ENCODE data around the gene BPHL.
"Not testable (repeated sequence)": the region's sequence is repeated elsewhere in the genome, so short reads cannot be mapped to it uniquely, and the experiment has no call there.

The BPHL gene

GRCh38 chr6:3194535-3195419, 76.3 kb downstream of the BPHL start:
- no peak for DNase-seq (ENCODE audit: low read depth, low spot score)
- Histone ChIP-seq H3K4me3 (ENCODE audit: low read length) (no peak overlapping the region), H3K9me3 (ENCODE audit: control insufficient read depth, insufficient read depth, low read length) (no peaks in the 10 kb centered on the region), H3K27ac (ENCODE audit: low read length) (no peak overlapping the region), H3K27me3 (ENCODE audit: control insufficient read depth, insufficient read depth, low read length) (no peaks in the 10 kb centered on the region), H3K36me3 (ENCODE audit: control insufficient read depth, insufficient read depth, low read length) (no peaks in the 10 kb centered on the region), H3K4me1 (ENCODE audit: control insufficient read depth, insufficient read depth, low read length) (peaks cover 9% of the 10 kb centered on the region)
- WGBS (ENCODE audit: insufficient coverage, insufficient read length), result no CpG with 5 or more reads among the region's 19 CpGs

- Histone ChIP-seq H3K27me3 (ENCODE audit: control insufficient read depth, insufficient read depth, low read length) (no peaks in the 10 kb centered on the region), H3K4me3 (ENCODE audit: low read length) (no peak overlapping the region), H3K9me3 (ENCODE audit: control insufficient read depth, insufficient read depth, low read length) (no peaks in the 10 kb centered on the region), H3K27ac (ENCODE audit: low read length) (no peak overlapping the region), H3K36me3 (ENCODE audit: control insufficient read depth, insufficient read depth, low read length) (no peaks in the 10 kb centered on the region), H3K4me1 (ENCODE audit: control insufficient read depth, insufficient read depth, low read length) (peaks cover 9% of the 10 kb centered on the region)
- no CpG with 5 or more reads among the region's 5 CpGs for WGBS (ENCODE audit: insufficient coverage, insufficient read length)
- DNase-seq (ENCODE audit: low read depth, low spot score), result no peak
Measured at GRCh38 chr6:3195420-3195694, 76.8 kb downstream of the BPHL start.

DNA sequence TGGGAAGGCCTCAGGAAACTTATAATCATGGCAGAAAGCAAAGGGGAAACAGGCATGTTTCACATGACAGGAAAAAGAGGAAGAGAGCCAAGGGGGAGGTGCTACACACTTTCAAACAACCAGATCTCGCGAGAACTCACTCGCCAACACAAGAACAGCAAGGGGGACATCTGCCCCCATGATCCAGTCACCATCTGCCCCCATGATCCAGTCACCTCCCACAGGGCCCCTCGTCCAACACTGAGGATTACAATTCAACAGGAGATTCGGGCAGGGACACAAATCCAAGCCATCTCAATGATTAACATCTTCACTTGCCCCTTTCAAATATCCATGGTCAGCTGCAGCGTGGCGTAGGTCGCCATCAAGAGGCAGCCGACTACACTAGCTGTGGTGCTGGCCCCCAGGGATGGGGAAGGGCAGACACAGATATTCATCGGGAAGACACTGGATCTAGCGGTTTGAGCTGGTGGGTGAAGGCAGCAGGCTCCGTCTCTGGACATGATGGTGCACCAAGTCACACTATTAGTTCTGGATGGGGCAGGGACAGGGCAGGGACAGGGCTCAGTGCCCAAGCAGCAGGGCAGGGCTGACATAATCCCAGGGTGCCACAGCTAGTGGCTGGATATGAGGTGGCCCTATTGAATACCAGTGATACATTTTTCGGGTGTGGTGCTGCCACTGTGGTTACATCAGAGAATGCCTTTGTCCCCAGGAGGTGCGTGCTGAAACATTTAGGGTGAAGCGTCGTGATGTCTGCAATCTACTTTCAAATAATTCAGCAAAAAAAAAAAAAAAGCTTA, 77.4 kb downstream of the BPHL start:
- Histone ChIP-seq H3K27me3 (ENCODE audit: control insufficient read depth, insufficient read depth, low read length) (no peaks in the 10 kb centered on the region), H3K27ac (ENCODE audit: low read length) (no peak overlapping the region), H3K4me1 (ENCODE audit: control insufficient read depth, insufficient read depth, low read length) (peaks cover 9% of the 10 kb centered on the region), H3K9me3 (ENCODE audit: control insufficient read depth, insufficient read depth, low read length) (no peaks in the 10 kb centered on the region), H3K4me3 (ENCODE audit: low read length) (no peak overlapping the region), H3K36me3 (ENCODE audit: control insufficient read depth, insufficient read depth, low read length) (no peaks in the 10 kb centered on the region)
- no CpG with 5 or more reads among the region's 16 CpGs for WGBS (ENCODE audit: insufficient coverage, insufficient read length)
- DNase-seq (ENCODE audit: low read depth, low spot score), result no peak

GRCh38 chr6:3196770-3197169, 78.3 kb downstream of the BPHL start:
- no CpG with 5 or more reads among the region's 5 CpGs for WGBS (ENCODE audit: insufficient coverage, insufficient read length)
- Histone ChIP-seq H3K9me3 (ENCODE audit: control insufficient read depth, insufficient read depth, low read length) (no peaks in the 10 kb centered on the region), H3K27me3 (ENCODE audit: control insufficient read depth, insufficient read depth, low read length) (no peaks in the 10 kb centered on the region), H3K4me1 (ENCODE audit: control insufficient read depth, insufficient read depth, low read length) (peaks cover 9% of the 10 kb centered on the region), H3K27ac (ENCODE audit: low read length) (no peak overlapping the region), H3K36me3 (ENCODE audit: control insufficient read depth, insufficient read depth, low read length) (no peaks in the 10 kb centered on the region), H3K4me3 (ENCODE audit: low read length) (no peak overlapping the region)
- DNase-seq (ENCODE audit: low read depth, low spot score), result no peak

DNA sequence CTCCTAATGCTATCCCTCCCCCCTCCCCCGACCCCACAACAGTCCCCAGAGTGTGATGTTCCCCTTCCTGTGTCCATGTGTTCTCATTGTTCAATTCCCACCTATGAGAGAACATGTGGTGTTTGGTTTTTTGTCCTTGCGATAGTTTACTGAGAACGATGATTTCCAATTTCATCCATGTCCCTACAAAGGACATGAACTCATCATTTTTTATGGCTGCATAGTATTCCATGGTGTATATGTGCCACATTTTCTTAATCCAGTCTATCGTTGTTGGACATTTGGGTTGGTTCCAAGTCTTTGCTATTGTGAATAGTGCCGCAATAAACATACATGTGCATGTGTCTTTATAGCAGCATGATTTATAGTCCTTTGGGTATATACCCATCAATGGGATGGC, 79.2 kb downstream of the BPHL start:
- no CpG with 5 or more reads among the region's 5 CpGs for WGBS (ENCODE audit: insufficient coverage, insufficient read length)
- DNase-seq (ENCODE audit: low read depth, low spot score); H3K4me1 ChIP-seq (ENCODE audit: control insufficient read depth, insufficient read depth, low read length); H3K9me3 ChIP-seq (ENCODE audit: control insufficient read depth, insufficient read depth, low read length); H3K36me3 ChIP-seq (ENCODE audit: control insufficient read depth, insufficient read depth, low read length); H3K27me3 ChIP-seq (ENCODE audit: control insufficient read depth, insufficient read depth, low read length); H3K27ac ChIP-seq (ENCODE audit: low read length); H3K4me3 ChIP-seq (ENCODE audit: low read length): not testable (repeated sequence)

- Histone ChIP-seq H3K9me3 (ENCODE audit: control insufficient read depth, insufficient read depth, low read length) (no peaks in the 10 kb centered on the region), H3K27ac (ENCODE audit: low read length) (no peak overlapping the region), H3K36me3 (ENCODE audit: control insufficient read depth, insufficient read depth, low read length) (no peaks in the 10 kb centered on the region), H3K4me1 (ENCODE audit: control insufficient read depth, insufficient read depth, low read length) (peaks cover 4% of the 10 kb centered on the region; the same call in 1 of the 2 replicates), H3K4me3 (ENCODE audit: low read length) (no peak overlapping the region), H3K27me3 (ENCODE audit: control insufficient read depth, insufficient read depth, low read length) (no peaks in the 10 kb centered on the region)
- no peak for DNase-seq (ENCODE audit: low read depth, low spot score)
- WGBS (ENCODE audit: insufficient coverage, insufficient read length), result no CpG with 5 or more reads among the region's 5 CpGs
Measured at GRCh38 chr6:3199382-3199781, 80.9 kb downstream of the BPHL start.

GRCh38 chr6:3200682-3201081, 82.2 kb downstream of the BPHL start:
- no peak overlapping the region for H3K4me3 ChIP-seq (ENCODE audit: low read length)
- H3K4me1 ChIP-seq (ENCODE audit: control insufficient read depth, insufficient read depth, low read length), result peaks cover 1% of the 10 kb centered on the region; the same call in 1 of the 2 replicates
- no peaks in the 10 kb centered on the region for H3K36me3 ChIP-seq (ENCODE audit: control insufficient read depth, insufficient read depth, low read length)
- H3K27ac ChIP-seq (ENCODE audit: low read length), result no peak overlapping the region
- H3K9me3 ChIP-seq (ENCODE audit: control insufficient read depth, insufficient read depth, low read length), result no peaks in the 10 kb centered on the region
- H3K27me3 ChIP-seq (ENCODE audit: control insufficient read depth, insufficient read depth, low read length), result no peaks in the 10 kb centered on the region
- DNase-seq (ENCODE audit: low read depth, low spot score), result no peak

DNA sequence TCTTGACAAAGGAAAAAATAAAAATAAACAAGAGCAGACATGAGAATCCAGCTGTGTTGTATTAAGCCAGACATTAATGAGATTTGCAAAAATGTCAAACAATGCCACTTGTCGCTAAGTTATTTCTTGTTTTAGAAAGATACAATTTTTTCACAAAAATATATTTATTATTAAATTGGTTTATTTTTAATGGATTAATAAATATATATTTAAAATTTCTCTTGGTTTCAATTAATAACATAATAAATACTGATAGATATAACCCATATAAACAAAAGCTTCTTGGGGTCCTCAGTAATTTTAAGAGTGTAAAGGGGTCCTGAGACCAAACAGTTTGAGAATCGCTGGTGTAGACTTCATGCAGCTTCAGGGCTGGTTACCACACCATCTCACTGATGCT, 82.9 kb downstream of the BPHL start:
- no peaks in the 10 kb centered on the region for H3K27me3 ChIP-seq (ENCODE audit: control insufficient read depth, insufficient read depth, low read length)
- no peak overlapping the region for H3K4me3 ChIP-seq (ENCODE audit: low read length)
- no peak for DNase-seq (ENCODE audit: low read depth, low spot score)
- H3K27ac ChIP-seq (ENCODE audit: low read length), result no peak overlapping the region
- WGBS (ENCODE audit: insufficient coverage, insufficient read length), result no CpG with 5 or more reads among the region's 2 CpGs
- H3K4me1 ChIP-seq (ENCODE audit: control insufficient read depth, insufficient read depth, low read length), result no peaks in the 10 kb centered on the region; the same call in 1 of the 2 replicates
- no peaks in the 10 kb centered on the region for H3K36me3 ChIP-seq (ENCODE audit: control insufficient read depth, insufficient read depth, low read length)
- H3K9me3 ChIP-seq (ENCODE audit: control insufficient read depth, insufficient read depth, low read length), result no peaks in the 10 kb centered on the region
